Measurements from ENCODE around the gene SELPLG.
"Not testable (repeated sequence)": the region's sequence is repeated elsewhere in the genome, so short reads cannot be mapped to it uniquely, and the experiment has no call there.

Gene SELPLG

DNA sequence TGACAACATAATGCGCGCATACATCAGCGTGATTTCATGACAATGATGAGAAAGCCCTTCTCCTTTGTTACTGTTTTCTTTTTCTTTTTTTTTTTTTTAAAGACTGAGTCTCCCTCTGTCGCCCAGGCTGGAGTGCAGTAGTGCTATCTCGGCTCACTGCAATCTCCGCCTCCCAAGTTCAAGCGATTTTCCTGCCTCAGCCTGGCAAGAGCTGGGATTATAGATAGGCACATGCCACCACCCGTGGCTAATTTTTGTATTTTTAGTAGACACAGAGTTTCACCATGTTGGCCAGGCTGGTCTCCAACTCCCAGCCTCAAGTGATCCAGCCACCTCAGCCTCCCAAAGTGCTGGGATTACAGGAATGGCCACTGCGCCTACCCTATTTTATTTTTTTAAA, 20.9 kb upstream of the SELPLG start:
- DNase-seq, result not testable (repeated sequence)

DNA sequence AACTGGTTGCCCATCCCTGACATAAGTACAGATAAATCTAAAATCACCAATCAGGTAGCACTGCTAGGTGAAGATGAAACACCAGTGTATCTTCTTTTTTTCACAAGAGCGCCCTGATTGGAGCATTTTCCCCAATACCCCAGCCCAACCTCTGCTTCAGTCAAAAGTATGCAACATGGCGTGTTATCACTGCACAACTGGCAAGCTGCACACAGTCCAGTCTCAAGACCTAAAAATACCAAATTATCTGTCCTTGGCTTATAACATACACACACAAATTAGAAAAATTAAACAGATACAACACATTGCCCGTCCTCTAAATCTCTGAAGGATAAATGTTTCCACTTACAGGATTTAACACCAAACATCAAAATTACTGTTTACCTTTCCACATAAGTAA, 20.2 kb upstream of the SELPLG start:
- DNase-seq, result no peak

DNA sequence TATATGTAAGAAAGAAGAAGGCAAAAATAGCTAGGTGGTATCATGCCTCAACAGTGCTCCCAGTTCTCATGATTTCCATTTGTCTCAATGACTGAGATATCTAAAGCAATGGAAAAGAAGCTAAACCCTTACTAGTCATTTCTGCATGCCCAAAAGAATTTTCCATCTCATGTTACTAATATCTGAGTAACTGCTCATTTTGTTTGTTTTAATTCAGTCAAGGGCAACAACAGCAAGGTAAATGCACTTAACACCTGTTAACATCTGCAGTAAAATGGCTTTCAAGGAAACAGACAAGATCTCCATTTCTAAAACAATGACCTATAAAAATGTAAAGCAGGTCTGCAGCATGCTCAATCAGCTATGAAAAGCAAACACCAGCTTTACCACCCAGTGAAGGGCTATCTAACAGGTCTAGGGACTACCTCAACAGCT, 19.4 kb upstream of the SELPLG start:
- DNase-seq, result no peak

DNA sequence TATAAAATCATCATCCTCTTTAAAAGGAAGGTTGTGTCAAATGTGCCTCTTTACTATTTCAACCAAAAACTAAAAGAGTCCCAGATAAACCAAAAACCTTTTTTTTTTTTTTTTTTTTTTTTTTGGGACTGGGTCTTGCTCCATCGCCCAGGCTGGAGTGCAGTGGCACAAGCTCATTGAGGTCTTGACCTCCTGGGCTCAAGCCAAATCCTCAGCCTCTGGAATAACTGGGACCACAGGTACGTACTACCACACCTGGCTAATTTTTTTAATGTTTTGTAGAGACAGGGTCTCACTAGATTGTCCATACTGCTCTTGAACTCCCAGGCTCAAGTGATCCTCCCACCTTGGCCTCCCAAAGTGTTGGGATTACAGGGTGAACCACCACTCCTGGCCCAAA, 16.4 kb upstream of the SELPLG start:
- no peak for DNase-seq

DNA sequence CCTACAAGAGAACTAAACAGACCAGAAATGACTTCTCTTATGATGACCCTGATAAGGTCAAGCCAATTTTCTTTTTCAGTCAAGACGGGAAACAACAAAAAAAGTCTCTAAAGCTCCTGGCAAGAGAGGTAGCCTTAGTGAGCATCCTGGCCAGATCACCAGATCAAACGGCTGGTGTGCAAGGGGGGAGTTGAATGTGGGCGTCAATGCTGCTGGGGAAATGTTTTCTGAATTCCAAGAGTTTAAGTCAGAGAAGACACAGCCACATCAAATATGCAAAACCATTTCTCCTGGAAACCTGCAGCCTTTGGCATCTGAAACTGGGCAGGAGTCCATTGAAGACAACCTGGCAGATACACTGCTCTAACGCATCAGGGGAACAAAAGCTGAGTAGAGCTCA, 16.0 kb upstream of the SELPLG start:
- DNase-seq, result no peak

DNA sequence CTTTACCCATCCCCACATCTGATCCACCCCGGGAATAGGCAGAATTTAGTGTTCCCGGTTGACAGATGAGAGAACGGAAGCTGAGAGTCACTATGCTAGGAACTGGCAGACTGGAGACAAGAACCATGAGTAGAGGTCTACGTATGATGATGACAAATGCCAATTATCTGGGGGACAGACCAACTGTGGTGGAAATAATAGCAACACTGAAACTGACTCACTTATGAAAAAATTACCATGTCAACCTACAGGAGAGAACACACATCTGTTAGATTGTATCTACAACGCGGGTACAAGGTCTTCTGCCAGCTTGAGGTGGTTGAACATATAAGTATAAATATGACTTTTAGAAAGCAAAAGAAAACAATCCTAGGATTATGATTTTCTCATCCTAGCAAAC, 15.4 kb upstream of the SELPLG start:
- no peak for DNase-seq

DNA sequence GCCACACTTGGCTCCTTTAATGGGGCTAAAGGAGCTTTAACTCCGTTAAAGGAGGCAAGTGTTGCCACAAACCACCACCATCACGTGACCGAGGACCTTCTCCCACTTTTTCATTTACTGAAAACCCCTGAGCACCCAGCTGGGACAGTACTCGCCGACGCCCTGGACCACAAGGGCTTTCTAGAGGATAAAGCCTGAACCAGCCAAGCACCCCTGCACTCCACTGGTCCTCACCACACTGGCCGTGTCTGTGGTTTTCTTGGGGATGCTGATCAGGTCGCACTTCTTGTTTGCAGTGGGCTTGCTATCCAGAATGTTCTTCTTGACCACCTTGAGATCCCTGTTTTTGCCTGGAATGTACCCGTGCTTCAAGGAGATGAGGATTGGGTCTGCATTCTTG, 14.7 kb upstream of the SELPLG start:
- no peak for DNase-seq

DNA sequence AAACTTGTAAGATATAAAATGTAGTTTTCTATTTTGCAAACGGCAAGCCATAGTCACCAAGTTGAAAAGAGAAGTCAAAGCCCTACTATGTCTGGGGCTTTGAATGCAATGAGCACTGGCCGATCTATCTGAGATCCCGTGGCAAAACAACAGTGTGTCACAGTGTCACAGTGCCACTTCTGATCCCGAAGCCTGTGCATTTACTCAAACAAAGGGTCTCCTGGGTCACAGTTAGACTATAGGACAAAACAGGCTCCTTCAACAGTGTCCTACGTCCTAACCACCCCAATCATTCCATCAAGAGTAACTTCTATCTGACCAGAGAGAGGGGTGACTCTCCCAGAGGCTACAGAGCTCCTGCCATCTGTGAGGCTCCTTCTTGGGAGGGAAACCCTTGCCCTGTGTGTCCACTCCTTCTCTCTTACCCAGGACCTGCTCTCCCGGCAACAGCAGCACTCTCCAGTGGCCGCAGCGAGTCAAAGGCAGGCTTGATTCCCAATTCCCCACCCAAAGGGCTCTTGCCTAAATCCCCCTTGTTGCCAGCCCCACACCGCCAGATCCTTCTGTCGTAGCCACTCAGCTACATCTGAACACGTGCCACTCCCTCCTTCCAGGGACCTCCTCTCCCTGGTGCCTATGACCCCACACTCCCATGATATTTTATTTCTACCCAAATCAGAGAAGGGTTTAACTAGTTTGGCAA, 14.0 kb upstream of the SELPLG start:
- no peak for DNase-seq

DNA sequence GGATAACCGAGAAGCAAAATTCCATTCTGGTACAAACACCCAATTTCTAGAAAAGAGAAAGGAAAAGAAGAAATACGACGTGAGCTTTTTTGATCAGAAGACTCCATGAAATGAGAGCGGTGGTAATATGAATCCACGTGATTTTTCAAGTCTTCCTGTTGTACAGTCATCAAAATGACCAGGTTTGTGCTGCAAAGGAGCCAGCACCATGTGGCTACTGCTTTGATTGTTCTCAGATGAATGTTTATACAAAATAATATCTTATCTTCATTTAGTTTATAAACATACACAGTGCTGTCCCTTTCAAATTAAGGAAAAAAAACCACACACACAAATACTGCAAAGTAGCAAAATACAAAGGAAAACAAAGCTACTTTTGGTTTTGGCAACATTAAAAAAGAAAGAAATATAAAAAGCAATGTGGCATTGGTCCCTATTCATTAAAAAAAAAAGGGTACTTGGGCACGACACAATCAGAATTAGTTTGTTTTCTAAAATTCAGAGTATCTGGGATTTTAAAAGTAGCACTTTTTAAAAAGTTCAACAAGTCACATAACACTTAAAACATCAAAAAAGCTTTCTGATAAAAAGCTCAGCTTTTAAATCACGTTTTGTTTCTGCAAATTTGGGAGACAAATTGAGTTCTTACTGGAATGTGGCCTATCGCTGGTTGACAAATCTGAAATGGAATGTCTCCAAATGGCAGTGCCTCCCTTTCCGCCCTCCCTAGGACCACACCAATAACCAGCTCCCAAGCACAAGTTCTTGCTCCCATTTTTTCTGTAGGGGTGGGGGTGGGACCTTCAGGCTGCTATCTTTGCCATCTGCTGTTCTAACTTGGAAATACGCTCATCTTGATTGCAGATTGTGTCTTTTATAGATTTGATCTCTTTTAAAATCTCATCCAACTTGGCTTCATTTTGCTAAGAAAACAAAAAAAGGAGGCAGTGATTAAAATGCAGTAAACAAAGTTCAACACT, 13.2 kb upstream of the SELPLG start:
- no peak for DNase-seq

DNA sequence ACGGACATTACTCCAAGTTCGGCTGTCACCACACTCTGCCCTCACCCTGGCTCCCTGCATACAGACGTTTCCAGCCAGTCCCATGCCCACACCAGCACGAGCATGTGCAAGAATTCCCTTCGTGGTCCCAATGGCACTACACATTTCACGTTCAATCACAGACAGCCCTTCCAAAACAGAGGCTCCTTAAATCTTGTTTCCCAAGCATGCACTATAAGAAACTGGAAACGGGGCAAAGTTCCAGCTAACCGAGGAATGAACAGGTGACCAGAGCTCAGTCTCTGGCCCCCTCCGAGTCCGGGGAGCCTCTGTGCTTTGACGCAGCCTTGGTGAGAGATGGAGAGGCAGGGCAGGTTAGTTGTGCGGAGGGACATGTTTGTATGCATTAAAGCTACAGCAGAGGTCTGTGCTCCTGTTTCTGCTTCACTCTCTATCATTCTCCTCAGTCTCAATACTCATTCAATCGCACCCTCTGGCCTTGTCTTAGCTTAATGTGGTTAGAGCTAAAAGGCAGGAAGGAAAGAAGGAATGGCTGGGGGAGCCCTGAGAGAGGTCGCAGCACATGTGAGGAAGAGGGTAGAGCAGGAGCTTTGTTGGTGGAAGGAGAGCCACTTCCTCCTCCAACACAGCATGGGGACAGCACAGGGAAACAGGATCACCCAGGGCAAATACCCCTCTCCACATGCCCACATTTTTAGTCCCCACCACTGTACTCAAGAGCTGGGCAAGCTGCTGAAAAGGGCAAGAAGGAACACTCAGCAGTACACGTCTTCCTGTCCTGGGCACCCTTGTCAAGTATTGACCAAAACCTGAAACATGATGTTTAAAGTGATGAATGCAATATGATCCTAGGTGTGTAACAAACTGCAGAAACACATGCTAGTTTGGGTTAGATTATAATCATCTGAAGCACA, 12.2 kb upstream of the SELPLG start:
- no peak for DNase-seq

DNA sequence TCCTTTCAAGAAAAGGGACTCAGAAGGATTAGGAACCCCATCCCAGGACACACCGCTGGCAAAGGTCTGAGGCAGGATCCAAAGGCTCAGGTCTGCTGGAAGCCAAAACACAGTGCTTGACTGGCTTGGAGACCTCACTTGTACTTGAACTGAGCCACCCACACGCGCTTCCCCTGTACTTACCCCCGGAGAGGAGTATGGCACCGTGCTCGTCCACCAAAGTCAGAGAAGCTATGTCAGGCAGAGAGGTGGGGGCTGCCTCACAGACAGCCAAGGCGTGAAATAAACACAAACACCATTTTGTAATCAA, 11.1 kb upstream of the SELPLG start:
- DNase-seq, result no peak

DNA sequence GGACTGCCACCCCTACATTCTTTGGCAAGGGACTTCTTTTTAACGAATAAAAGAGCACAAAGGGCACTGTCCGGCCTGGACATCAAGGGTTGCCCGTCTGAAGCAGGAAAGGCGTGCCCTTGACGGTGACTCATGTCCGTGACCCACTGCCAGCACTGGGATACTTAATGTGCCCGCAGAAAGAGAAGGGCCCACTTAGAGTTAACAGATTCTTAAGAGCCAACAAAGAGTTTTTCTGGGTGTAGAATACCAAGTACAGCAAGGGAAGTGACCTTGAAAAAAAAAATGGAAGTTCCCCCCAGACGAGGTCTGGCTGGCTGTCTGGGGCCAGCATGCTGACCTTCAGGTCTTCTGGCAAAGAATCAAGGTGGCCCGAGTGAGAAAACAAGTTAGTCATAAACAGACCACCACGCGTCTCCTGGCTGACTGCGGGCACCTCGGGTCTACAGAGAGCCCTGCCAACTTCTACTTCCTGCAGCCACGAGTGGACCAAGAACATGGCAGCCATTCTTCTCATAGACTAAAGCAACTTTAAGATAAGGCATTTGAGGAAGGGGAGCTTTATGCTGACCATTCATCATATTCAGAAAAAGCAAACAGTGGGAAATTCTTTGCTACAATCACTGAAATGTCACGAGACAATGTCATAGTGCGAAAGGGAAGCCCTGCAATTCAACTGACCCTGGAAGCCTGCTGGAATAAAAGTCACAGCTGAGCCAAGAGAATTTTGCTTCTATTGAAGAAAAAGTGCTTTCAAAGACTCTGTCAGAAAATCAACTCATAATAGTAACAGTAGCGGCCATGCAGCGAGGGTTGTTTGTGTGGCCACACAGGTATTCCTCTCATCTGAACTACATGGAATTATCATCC, 10.5 kb upstream of the SELPLG start:
- DNase-seq, result no peak

DNA sequence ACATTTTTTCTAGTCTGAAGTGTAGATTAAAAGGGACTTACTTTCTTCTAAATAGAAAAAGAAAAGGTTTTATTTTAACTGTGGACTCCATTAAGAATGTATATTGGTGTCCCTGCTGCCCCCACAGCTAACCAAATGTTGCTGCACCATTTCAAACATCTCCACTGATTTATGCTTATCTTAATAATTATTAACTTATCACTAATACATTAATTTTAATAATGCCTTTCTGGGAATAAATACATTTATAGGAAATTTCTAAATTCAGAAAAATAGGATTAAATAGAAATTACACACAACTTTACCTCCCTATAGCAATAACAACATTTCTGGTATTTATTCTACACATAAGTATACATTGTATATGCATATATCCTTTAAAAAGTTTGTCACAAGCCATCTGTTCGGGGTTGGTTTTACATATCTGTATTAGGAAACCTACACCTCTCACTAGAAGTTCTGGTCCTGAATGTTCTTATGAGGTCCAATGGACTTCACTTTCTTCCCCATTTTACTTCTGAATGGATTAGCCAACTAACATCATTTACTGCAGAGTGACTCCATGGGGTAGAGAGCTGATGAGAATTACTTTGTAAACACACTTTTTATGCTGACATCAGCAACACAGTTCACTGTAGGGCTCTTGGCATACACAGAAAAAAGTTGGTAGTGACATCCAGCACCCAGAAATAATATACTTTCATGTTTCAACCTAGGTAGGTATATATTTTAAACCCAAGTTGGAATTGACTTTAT, 9.4 kb upstream of the SELPLG start:
- DNase-seq, result no peak

DNA sequence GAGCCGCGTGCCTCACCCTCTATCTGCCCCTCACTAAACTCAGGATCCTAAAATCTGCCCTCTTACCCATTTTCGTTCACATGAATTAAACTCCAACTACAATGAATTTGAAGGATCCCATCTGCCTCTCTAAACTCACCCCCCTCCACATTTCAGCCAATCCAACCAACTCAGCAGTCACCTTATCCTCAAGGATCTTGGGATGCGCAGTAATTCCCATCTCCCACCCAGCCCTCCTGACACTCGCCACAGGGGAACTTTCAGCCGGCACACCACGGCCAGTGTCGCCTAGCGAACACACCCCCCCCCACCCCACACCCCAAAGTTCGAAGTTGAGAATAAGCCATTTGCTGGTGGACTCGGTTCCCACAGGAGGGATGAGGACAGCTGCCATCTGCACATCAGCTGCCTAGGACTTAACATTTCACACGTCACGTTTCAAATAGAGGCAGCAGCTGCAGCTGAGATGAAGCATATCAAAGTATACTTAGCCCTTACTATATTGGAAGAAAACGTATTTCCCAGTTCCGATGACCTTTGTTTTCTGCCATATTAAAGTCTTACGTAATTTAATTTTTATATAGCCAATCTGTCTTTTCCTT, 8.7 kb upstream of the SELPLG start:
- DNase-seq, result no peak

DNA sequence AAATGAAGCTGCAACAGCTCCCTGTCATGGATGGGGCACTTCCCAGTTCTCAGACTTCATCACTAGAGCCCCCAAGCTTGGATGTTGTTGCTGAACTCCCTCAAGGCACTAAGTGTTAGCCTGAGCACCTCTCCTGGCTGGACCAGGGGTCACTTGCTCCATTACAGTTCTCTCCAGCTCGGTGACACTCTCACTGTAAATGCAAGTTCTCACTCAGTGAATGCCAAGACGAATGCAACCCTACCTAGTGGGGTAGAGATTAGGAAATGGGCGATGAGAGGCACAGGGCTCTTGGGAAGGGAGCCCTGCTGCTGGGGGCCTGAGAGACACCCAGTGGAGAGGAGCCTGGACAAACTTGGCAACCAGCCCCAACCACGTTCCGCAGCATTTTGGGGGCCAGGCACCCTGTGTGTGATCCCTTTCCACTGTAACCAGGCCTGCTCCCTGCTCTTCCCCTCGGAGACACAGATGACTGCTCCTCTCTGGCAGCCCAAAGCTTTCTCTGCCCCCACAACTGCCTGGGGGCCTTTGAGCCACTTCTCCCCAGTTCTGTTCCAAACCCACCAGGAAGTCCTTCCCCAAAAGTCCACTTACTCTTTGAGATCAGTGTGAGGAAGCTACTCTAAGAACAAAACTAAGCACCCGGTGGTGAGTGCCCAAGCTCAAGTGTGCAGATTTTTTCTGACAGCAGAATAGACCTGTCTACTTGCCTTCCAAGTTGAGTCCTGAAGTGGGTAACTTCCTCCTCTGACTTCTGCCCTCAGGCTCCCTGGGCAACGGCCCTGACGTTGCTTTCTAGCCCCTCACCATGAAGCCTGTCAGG, 8.0 kb upstream of the SELPLG start:
- no peak for DNase-seq

DNA sequence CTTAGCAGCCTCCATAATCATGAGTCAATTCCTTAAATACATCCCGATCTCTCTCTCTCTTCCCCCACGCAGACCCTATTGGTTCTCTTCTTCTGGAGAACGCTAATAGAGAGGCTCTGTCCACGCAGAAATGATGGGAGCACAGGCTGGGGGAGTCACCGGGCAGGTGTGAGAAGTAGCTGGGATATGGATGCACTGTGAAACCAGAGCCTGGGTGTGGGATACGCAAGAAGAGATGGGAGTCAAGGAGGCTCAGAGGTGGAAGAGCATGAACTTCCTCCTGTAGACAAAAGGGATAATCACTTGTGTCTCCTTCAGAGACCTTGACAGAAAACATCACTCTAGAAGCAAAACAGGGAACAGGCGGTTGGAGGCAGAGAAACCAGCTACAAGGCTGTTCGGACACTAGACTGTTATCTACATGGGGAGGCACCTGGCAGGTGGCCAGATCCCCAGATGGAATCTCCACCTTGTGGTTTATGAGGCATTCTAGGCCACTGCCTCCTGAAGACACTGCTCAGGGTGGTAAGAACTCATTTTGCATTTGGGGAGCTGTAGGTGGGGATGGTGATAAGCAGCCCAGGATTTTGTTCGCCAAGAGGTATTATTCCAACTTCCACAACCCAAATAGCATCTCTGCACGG, 7.2 kb upstream of the SELPLG start:
- DNase-seq, result peak; percentile 55

DNA sequence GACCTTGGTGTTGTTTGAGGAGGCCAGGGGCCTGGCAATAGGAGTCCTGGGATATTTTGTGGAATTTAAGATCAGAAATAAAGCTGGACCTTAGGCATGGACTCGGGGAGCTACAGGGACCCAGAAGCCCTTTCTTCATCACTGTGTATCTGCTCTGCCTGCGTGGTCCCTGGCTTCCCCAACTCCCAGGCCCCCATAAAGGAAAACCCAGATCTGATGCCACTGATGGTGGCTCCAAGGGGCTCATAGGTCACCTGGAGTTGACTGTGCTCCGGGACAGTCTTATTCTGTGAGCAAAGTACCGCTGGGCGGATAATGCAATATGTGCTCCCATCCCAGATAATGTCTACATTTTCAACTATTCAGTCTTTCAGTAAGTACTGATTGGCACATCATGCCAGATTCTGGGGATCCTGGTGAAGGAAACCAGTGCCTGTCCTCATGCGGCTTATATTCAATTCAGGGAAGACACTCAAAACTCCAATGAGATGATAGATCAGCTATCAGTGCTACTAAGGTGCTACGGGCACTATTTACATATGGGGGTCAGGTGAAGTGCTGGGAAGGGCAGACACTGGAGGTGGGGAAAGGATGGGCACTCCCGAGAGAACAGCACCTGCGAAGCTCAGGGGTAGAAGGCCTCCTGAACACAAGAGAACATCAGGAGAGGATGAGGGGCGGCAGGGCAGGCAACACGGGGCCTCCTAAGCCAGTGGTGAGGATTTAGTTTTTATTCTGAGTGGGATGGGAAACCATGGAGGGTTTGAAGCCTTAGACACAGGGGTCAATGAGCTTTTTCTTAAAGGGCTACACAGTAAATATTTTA, 5.5 kb upstream of the SELPLG start:
- DNase-seq, result no peak

DNA sequence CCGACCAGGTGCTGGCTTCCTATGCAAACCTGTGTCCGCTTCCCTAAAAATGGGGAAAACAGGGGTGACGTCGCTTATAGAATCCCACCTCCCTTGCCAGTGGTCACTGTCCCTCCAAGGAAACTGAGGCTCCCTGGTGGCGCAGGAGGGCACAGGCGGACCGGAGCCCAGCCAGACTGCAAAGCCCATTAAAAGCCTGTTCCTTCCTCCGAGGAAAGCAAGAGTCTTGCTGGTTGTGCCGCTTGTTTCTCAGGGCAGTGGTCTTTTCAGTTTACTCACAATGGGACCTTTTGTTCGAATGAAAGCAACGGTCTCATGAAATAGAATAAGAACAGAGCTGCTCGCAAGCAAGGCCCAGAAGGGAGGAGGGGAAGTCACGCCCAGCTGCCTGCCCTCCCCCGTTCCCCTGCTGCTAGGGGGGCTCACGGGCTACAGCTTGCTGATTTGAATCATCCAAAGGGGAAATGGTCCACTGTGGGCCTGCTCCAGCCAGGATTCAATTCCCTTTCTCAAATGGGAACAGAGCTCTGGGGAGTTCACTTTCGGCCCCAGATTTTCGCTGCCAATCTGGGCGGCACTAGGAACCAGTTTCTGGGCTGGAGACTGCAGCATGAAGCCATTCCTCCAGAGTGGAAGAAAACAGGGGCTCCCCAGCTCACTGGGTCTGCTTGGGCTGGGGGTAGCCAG, 4.6 kb upstream of the SELPLG start:
- peak; percentile 45 for DNase-seq
